H9 (cell line): ENCODE data around the gene DNAH8. TPM values are rescaled to one million over a fixed set of nuclear protein-coding genes. Genes with fewer than 3 reads are reported as not detected.

ENCODE experiments used
- DNase-seq: peaks from one replicate; pipeline ENCODE4 v3.0.0-alpha.2; 2017
- H2AFZ ChIP-seq: one replicate; pipeline ENCODE4 v1.6.1; 2013; ENCODE audit warnings: mild to moderate bottlenecking, low read length, control low read depth, moderate library complexity
- H2AK5ac ChIP-seq: 2 replicates; pipeline ENCODE4 v1.6.1; 2013; ENCODE audit warnings: low read length, control low read depth, mixed read lengths; ENCODE audit not compliant: insufficient read length
- H2BK120ac ChIP-seq: one replicate; pipeline ENCODE4 v1.6.1; 2013; ENCODE audit warnings: low read depth, mild to moderate bottlenecking, low read length, control low read depth, inconsistent platforms; ENCODE audit not compliant: poor library complexity, severe bottlenecking
- H2BK12ac ChIP-seq: 2 replicates; pipeline ENCODE4 v1.6.1; 2013; ENCODE audit warnings: low read length, control low read depth, mixed read lengths, low read depth; ENCODE audit not compliant: insufficient read length
- H2BK15ac ChIP-seq: 2 replicates; pipeline ENCODE4 v1.6.1; 2013; ENCODE audit warnings: low read depth, low read length, control low read depth
- H2BK20ac ChIP-seq: one replicate; pipeline ENCODE4 v1.6.1; 2013; ENCODE audit warnings: low read depth, mild to moderate bottlenecking, low read length, control low read depth, inconsistent platforms; ENCODE audit not compliant: poor library complexity, severe bottlenecking
- H2BK5ac ChIP-seq: 2 replicates; pipeline ENCODE4 v1.6.1; 2013; ENCODE audit warnings: low read length, control low read depth, mixed read lengths; ENCODE audit not compliant: insufficient read length
- H3K14ac ChIP-seq: 2 replicates; pipeline ENCODE4 v1.6.1; 2013; ENCODE audit warnings: low read length, control low read depth; ENCODE audit not compliant: insufficient read depth
- H3K18ac ChIP-seq: 2 replicates; pipeline ENCODE4 v1.6.1; 2013; ENCODE audit warnings: low read depth, mild to moderate bottlenecking, mixed read lengths, low read length, control low read depth; ENCODE audit not compliant: insufficient read length
- H3K23ac ChIP-seq: 2 replicates; pipeline ENCODE4 v1.6.1; 2013; ENCODE audit warnings: low read length, control low read depth, mixed read lengths, low read depth; ENCODE audit not compliant: insufficient read length
- H3K23me2 ChIP-seq: 2 replicates; pipeline ENCODE4 v1.6.1; 2013; ENCODE audit warnings: low read depth, mild to moderate bottlenecking, mixed read lengths, low read length, control low read depth; ENCODE audit not compliant: insufficient read length, poor library complexity, severe bottlenecking
- H3K27ac ChIP-seq: 2 replicates; pipeline ENCODE4 v1.5.1; 2013; ENCODE audit warnings: low read length, control low read depth, mixed read lengths, low read depth; ENCODE audit not compliant: insufficient read length
- H3K27me3 ChIP-seq: 2 replicates; pipeline ENCODE4 v1.6.1; 2013; ENCODE audit warnings: low read length, control low read depth, inconsistent platforms; ENCODE audit not compliant: insufficient read depth
- H3K4ac ChIP-seq: 2 replicates; pipeline ENCODE4 v1.6.1; 2013; ENCODE audit warnings: low read depth, mild to moderate bottlenecking, control low read depth, inconsistent platforms, low read length, moderate library complexity
- H3K4me1 ChIP-seq: 2 replicates; pipeline ENCODE4 v1.6.1; 2013; ENCODE audit warnings: low read length, control low read depth, inconsistent platforms; ENCODE audit not compliant: insufficient read depth
- H3K4me2 ChIP-seq: 2 replicates; pipeline ENCODE4 v1.6.1; 2013; ENCODE audit warnings: low read length, control low read depth, mixed read lengths; ENCODE audit not compliant: insufficient read length, insufficient read depth
- H3K56ac ChIP-seq: 2 replicates; pipeline ENCODE4 v1.6.1; 2013; ENCODE audit warnings: low read depth, mild to moderate bottlenecking, mixed read lengths, low read length, control low read depth; ENCODE audit not compliant: insufficient read length
- H3K79me1 ChIP-seq: 2 replicates; pipeline ENCODE4 v1.6.1; 2013; ENCODE audit warnings: low read depth, mild to moderate bottlenecking, moderate library complexity, low read length, control low read depth, inconsistent platforms; ENCODE audit not compliant: insufficient read depth, poor library complexity, severe bottlenecking
- H3K79me2 ChIP-seq: 2 replicates; pipeline ENCODE4 v1.6.1; 2013; ENCODE audit warnings: low read length, control low read depth, inconsistent platforms; ENCODE audit not compliant: insufficient read depth
- H3K9ac ChIP-seq: 2 replicates; pipeline ENCODE4 v1.6.1; 2013; ENCODE audit warnings: low read length, control low read depth, mixed read lengths; ENCODE audit not compliant: insufficient read length; ENCODE audit errors: extremely low read depth
- H3K9me3 ChIP-seq: one replicate; pipeline ENCODE4 v1.6.1; 2013; ENCODE audit warnings: low read depth, low read length, inconsistent platforms; ENCODE audit not compliant: control insufficient read depth
- H3T11ph ChIP-seq: one replicate; pipeline ENCODE4 v1.6.1; 2013; ENCODE audit warnings: mild to moderate bottlenecking, low read length, control low read depth, inconsistent platforms
- H4K20me1 ChIP-seq: one replicate; pipeline ENCODE4 v1.6.1; 2013; ENCODE audit not compliant: control insufficient read depth, insufficient read length, insufficient read depth
- H4K5ac ChIP-seq: 2 replicates; pipeline ENCODE4 v1.6.1; 2013; ENCODE audit warnings: low read depth, mild to moderate bottlenecking, mixed read lengths, low read length, control low read depth; ENCODE audit not compliant: insufficient read length
- H4K8ac ChIP-seq: replicated peaks from 2 replicates; pipeline ENCODE4 v1.6.1; 2013; ENCODE audit warnings: low read length, control low read depth, mixed read lengths, low read depth; ENCODE audit not compliant: insufficient read length
- H4K91ac ChIP-seq: 2 replicates; pipeline ENCODE4 v1.6.1; 2013; ENCODE audit warnings: low read depth, mild to moderate bottlenecking, moderate library complexity, mixed read lengths, low read length, control low read depth; ENCODE audit not compliant: insufficient read length
- H3K27ac Mint-ChIP-seq, 3 experiments: 2 replicates in 2 of 3; 3 replicates in 1 of 3; pipeline ENCODE4 v1.8.0; 2020 to 2021; ENCODE audit warnings: mixed read lengths in 3 of 3, mild to moderate bottlenecking in 1 of 3, moderate library complexity in 1 of 3
- H3K27me3 Mint-ChIP-seq: 2 replicates; pipeline ENCODE4 v1.8.0; 2021; ENCODE audit warnings: low read depth, mild to moderate bottlenecking, moderate library complexity, mixed read lengths
- H3K36me3 Mint-ChIP-seq, 3 experiments: 2 replicates in 2 of 3; 3 replicates in 1 of 3; pipeline ENCODE4 v1.8.0; 2020 to 2021; ENCODE audit warnings: low read depth in 3 of 3, mixed read lengths in 3 of 3; ENCODE audit not compliant: insufficient read depth in 1 of 3
- H3K4me1 Mint-ChIP-seq, 2 experiments: 2 replicates each; pipeline ENCODE4 v1.8.0; 2020; ENCODE audit warnings: mixed read lengths in 2 of 2
- H3K4me3 Mint-ChIP-seq, 2 experiments: 2 replicates in 1 of 2; 3 replicates in 1 of 2; pipeline ENCODE4 v1.8.0; 2020 to 2021; ENCODE audit warnings: mild to moderate bottlenecking in 2 of 2, mixed read lengths in 2 of 2, moderate library complexity in 1 of 2
- H3K9me3 Mint-ChIP-seq, 2 experiments: 2 replicates in 1 of 2; 3 replicates in 1 of 2; pipeline ENCODE4 v1.8.0; 2020; ENCODE audit warnings: mild to moderate bottlenecking in 2 of 2, mixed read lengths in 2 of 2, moderate library complexity in 1 of 2
- whole genome bisulfite sequencing: extraction: QIAGEN DNeasy Blood & Tissue Kit; methylation state at CpG from one replicate; pipeline ENCODE4 v1.1.7; 2013; ENCODE audit warnings: missing lambda C conversion rate, low lambda C conversion rate, mixed read lengths; ENCODE audit not compliant: insufficient read length; ENCODE audit errors: extremely low coverage; 5-methylcytosine and 5-hydroxymethylcytosine counted together
- total RNA-seq: library from RNA; stranded (reverse); gene quantifications from 2 replicates; pipeline ENCODE4 v1.2.1, GENCODE V29; 2021
- TF ChIP-seq, protein P1 (sequence below): fragments of 200-600 bp; sonication (generic); conservative IDR thresholded peaks from 3 replicates; pipeline ENCODE4 v1.8.0; 2021; ENCODE audit warnings: antibody characterized with exemption, mild to moderate bottlenecking

DNAH8 gene
- total RNA-seq, 1 experiment from 2014 or later = not detected

- Mint-ChIP-seq H3K9me3 (no peaks in the 10 kb centered on the region; a peak in 1 of 5 replicates), H3K27me3 (peaks cover 4% of the 10 kb centered on the region), H3K4me1 (peaks cover 7 to 13% of the 10 kb centered on the region in 2 experiments), H3K36me3 (no peaks in the 10 kb centered on the region), H3K4me3 (no peak overlapping the region), H3K27ac (peak overlapping the region in 1 of 3 experiments; percentile 3; a peak in 1 of 7 replicates)
- Histone ChIP-seq H3K18ac (no peak overlapping the region), H2BK20ac (no peak overlapping the region), H3K9me3 (no peaks in the 10 kb centered on the region), H2BK12ac (no peak overlapping the region), H3K79me2 (no peaks in the 10 kb centered on the region), H4K91ac (no peak overlapping the region), H3K27ac (no peak overlapping the region), H2AK5ac (no peak overlapping the region), H4K5ac (no peak overlapping the region), H3K4ac (no peak overlapping the region), H3K9ac (no peak overlapping the region), H3K4me2 (no peak overlapping the region), H3K56ac (no peak overlapping the region), H2BK5ac (no peak overlapping the region), H3K14ac (no peak overlapping the region), H4K20me1 (no peaks in the 10 kb centered on the region), H3K27me3 (no peaks in the 10 kb centered on the region), H3K23ac (no peak overlapping the region), H3K4me1 (no peaks in the 10 kb centered on the region), H2BK15ac (no peak overlapping the region), H3K23me2 (no peaks in the 10 kb centered on the region), H4K8ac (no peak overlapping the region), H3K79me1 (no peaks in the 10 kb centered on the region), H2BK120ac (no peak overlapping the region), H3T11ph (no peak overlapping the region), H2AFZ (no peak overlapping the region)
- no peak for DNase-seq
- no CpG with 5 or more reads among the region's 1 CpG for WGBS
- TF ChIP-seq, protein P1, sequence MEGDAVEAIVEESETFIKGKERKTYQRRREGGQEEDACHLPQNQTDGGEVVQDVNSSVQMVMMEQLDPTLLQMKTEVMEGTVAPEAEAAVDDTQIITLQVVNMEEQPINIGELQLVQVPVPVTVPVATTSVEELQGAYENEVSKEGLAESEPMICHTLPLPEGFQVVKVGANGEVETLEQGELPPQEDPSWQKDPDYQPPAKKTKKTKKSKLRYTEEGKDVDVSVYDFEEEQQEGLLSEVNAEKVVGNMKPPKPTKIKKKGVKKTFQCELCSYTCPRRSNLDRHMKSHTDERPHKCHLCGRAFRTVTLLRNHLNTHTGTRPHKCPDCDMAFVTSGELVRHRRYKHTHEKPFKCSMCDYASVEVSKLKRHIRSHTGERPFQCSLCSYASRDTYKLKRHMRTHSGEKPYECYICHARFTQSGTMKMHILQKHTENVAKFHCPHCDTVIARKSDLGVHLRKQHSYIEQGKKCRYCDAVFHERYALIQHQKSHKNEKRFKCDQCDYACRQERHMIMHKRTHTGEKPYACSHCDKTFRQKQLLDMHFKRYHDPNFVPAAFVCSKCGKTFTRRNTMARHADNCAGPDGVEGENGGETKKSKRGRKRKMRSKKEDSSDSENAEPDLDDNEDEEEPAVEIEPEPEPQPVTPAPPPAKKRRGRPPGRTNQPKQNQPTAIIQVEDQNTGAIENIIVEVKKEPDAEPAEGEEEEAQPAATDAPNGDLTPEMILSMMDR = no peak
These were observed 227.9 kb downstream of the DNAH8 start for GRCh38 chr6:38942965-38943364.
